Right lung (tissue), 5 donors: ENCODE results near the gene KIAA0040. TPM values are rescaled to one million over a fixed set of nuclear protein-coding genes. Genes with fewer than 3 reads are reported as not detected.
A peak's percentile ranks its signal among the peaks of the same experiment; 100 is the strongest.

ENCODE experiments used
- DNase-seq, 2 donors: peaks; one replicate each; pipeline ENCODE4 v3.0.0-alpha.2; 2013
- polyA plus RNA-seq, 5 donors: library from polyadenylated mRNA; unstranded; fragments of 120-200 nt; gene quantifications; one replicate each; pipeline versions ENCODE4 v1.2.1 to v1.2.3, GENCODE V29; 2013; ENCODE audit warnings: inconsistent platforms in 1 of 5, low replicate concordance in 1 of 5; ENCODE audit not compliant: insufficient read length in 5 of 5, insufficient read depth in 1 of 5

KIAA0040 gene
- polyA plus RNA-seq, 5 donors: 17.9 to 22.8 (median 21.0) TPM

- DNase-seq: no peak
These were observed 19.0 kb downstream of the KIAA0040 start for GRCh38 chr1:175173531-175173930.

GRCh38 chr1:175172503-175172902 lies 20.1 kb downstream of the KIAA0040 start:
- no peak for DNase-seq

GRCh38 chr1:175171036-175171913 lies 21.3 kb downstream of the KIAA0040 start:
- no peak for DNase-seq

GRCh38 chr1:175169286-175170018 lies 23.1 kb downstream of the KIAA0040 start:
- no peak for DNase-seq

- no peak for DNase-seq
These were observed 23.8 kb downstream of the KIAA0040 start for GRCh38 chr1:175168782-175169181.

GRCh38 chr1:175167861-175168260 lies 24.7 kb downstream of the KIAA0040 start:
- DNase-seq: no peak

GRCh38 chr1:175166746-175167145 lies 25.8 kb downstream of the KIAA0040 start:
- DNase-seq: no peak

- DNase-seq: no peak
These were observed 27.8 kb downstream of the KIAA0040 start for GRCh38 chr1:175164751-175165150.

GRCh38 chr1:175163702-175164101 lies 28.9 kb downstream of the KIAA0040 start:
- no peak for DNase-seq

- peak in 1 of 2 donors; percentile 32 for DNase-seq
These were observed 29.6 kb downstream of the KIAA0040 start for GRCh38 chr1:175162955-175163354.

- no peak for DNase-seq
These were observed 34.4 kb downstream of the KIAA0040 start for GRCh38 chr1:175158170-175158591.

GRCh38 chr1:175157200-175157599 lies 35.4 kb downstream of the KIAA0040 start:
- DNase-seq: no peak

- no peak for DNase-seq
These were observed 36.6 kb downstream of the KIAA0040 start for GRCh38 chr1:175155936-175156335.

- DNase-seq: no peak
These were observed 37.1 kb downstream of the KIAA0040 start for GRCh38 chr1:175155473-175155856.

GRCh38 chr1:175154629-175155472 lies 37.7 kb downstream of the KIAA0040 start:
- peak; percentile 45 to 55 for DNase-seq

- DNase-seq: peak in 1 of 2 donors; percentile 39
These were observed 40.4 kb downstream of the KIAA0040 start for GRCh38 chr1:175152006-175152652.

GRCh38 chr1:175150596-175151319 lies 41.8 kb downstream of the KIAA0040 start:
- no peak for DNase-seq

GRCh38 chr1:175148068-175148467 lies 44.5 kb downstream of the KIAA0040 start:
- DNase-seq: no peak

- DNase-seq: no peak
These were observed 45.0 kb downstream of the KIAA0040 start for GRCh38 chr1:175147569-175147968.

- peak in 1 of 2 donors; percentile 46 for DNase-seq
These were observed 45.9 kb downstream of the KIAA0040 start for GRCh38 chr1:175146529-175147213.
